ENCODE measurements around the gene GLIS1.

GLIS1 gene

DNA sequence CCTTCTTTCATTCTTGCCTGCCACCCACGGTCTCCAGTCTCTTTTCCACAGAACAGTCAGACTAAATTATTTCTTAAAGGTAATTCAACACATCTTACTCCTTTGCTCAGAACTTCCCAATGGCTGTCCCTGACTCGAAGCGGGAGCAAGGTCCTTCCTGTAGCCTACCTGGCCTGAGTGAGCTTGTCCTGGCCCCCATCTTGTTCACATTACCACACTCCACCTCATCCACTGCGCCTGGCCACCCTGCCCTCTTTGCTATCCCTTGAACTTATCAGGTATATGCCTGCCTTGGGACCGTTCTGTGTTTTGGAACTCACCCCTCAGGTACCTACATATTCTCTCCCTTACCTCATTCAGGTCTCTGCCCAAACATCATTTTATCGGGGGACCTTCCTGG, 13.3 kb upstream of the GLIS1 start:
- TF ChIP-seq GATA2 (IDR thresholded peaks at IDR 0.05; ENCODE audit: low read depth, low read length) (no peak), GATA3 (IDR thresholded peaks at IDR 0.05; ENCODE audit: low read depth, low read length) (no peak)

DNA sequence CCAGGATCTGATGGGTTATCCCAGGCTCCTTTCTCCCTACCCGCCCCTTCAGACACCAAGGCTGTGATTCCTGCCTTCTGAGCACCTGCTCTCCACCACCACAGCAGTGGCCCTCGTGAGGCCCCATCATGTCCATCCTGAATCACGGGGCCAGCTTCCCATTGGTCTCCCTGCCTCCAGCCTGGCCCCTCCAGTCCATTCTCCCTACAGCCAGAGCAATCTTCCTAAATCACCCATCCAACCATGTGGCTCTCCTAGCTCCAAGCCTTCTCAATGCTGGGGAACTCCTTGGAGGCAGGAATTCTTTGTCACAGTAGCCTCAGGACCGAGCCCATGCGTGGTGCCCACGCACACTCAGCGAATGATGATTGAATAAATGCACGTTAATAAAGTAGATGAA, 8.9 kb upstream of the GLIS1 start:
- no peak for TF ChIP-seq GATA2 (IDR thresholded peaks at IDR 0.05; ENCODE audit: low read depth, low read length)
- TF ChIP-seq GATA3 (IDR thresholded peaks at IDR 0.05; ENCODE audit: low read depth, low read length) = no peak

DNA sequence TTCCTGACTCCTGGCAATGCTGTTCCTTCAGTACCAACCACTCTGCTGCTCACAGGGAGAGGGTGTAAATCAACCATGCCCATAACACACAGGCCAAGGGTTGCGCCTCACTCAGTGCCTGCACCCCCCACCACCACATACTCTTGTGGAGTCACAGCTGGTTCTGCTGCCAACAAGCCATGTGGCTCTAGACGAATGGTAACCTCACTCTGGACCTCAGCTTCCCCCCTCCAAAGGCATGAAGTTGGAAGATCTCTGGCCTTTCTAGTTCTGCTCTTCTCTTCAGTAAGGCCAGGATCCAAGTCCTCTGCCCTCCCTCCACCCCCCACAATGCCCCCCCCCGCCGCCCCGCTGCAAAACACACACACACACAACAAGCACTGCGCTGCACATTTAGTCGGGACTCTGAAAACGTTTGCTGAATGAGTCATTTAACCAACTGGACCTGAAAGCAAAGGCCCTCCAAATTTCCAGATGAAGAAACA, 1.7 kb upstream of the GLIS1 start:
- TF ChIP-seq GATA3 (IDR thresholded peaks at IDR 0.05; ENCODE audit: low read depth, low read length) = no peak
- TF ChIP-seq GATA2 (IDR thresholded peaks at IDR 0.05; ENCODE audit: low read depth, low read length) = no peak

DNA sequence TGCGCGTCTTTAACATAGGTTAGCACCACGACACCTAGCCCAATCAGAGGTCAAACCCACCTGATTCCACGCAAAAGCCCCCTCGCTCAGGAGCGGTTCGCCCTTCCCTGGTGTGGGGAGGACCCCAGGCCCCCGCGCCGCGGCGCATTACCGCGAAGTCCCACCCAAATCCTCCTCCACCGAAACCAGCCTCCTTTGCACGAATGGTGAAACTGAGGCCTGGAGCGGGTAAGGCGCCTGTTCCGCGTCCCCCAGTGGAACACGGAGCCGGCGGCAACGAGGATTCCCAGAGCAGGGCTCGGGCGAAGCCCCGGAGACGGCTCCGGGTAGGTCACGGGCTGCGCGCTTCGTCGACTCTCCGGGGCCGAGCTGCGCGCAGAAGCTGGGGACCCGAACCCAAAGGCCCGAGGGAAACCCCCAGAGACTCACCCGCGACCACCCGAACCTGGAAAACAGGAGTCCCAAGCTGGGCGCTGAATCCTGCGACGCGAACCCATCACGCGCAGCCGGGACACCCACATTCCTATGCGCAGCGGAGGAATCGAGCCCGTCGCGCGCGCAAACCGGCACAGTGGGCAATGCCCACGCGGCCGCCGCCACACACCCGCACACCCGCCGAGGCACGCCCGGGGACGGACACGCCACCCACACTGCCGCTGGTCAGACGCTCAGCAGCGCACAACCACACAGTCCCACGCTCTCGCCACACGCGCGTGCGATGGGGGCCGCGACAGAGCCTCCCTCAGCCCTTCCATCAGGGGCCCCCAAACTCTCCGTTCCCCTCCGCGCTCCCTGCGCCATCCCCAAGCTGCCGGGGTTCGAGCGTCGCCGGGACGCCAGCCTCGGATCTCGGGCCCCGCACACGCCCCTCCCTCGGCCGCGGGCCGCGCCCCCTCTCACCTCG, 507 bp downstream of the GLIS1 start:
- TF ChIP-seq GATA3 (IDR thresholded peaks at IDR 0.05; ENCODE audit: low read depth, low read length) = no peak
- TF ChIP-seq GATA2 (IDR thresholded peaks at IDR 0.05; ENCODE audit: low read depth, low read length) = no peak

DNA sequence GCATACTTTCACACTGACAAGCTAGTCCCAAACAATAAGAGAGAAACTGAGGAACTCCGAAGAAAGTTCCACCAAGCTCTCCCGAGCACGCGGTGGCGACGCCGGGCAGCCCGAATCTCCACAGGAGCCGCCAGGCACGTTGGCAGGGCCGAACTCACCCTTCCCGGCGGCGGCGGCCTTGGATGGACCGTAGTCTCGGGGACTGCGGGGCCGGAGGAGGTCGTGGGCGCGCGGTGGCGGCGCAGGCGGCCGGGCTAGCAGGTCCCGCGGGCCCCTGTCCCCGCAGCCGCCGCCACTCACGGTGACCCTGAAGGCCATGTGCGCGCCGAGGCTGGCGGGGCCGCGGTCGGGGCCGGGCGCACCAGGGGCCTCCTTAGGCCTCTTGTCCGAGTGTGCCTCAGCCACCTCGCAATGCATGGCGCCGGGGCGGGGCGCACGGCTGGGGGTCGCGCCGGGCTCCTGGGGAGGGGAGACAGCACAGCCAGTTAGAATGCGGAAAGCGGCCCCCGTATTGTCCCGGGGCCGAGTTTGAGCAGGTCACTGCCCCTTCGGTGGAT, 1.2 kb downstream of the GLIS1 start:
- TF ChIP-seq GATA2 (IDR thresholded peaks at IDR 0.05; ENCODE audit: low read depth, low read length) (no peak), GATA3 (IDR thresholded peaks at IDR 0.05; ENCODE audit: low read depth, low read length) (no peak)

DNA sequence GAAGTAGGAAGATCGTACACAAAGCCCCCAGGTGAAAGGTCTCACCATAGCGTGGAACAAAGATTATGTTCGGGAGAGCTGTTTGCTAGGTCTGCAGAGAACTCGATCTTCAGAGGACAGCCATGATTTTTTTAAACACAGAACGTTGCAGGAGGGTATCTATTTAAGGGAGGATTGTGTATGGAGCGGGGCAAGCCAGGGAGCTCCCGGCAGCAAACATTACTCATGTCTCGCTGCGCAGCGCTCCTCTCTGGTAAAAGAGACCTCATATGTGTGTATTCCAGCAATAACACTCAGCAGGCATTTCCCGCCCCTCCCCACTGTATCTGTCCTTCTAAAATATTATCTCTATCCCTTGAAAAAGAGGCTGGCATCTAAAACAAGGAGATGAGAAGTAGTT, 2.7 kb downstream of the GLIS1 start:
- TF ChIP-seq GATA2 (IDR thresholded peaks at IDR 0.05; ENCODE audit: low read depth, low read length) = no peak
- TF ChIP-seq GATA3 (IDR thresholded peaks at IDR 0.05; ENCODE audit: low read depth, low read length) = no peak

DNA sequence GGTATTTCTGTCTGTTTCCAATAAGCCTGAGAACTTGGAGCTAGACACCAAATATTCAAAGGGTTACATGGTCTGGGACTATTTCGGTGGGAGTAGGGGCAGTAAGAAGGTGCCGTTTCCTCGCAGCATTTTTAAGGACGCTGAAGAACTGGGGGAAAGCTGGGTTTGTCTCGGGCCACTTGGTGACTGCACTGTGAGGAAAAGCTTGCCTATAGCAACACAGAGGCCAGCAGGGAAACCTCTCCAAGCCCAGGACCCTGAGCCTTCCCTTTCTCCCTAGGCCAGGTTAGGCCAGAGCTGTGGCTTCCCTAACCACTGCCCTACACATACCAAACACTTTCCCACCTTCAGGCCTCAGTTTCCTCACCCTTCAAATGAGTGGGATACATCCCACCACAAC, 3.3 kb downstream of the GLIS1 start:
- TF ChIP-seq GATA2 (IDR thresholded peaks at IDR 0.05; ENCODE audit: low read depth, low read length) (no peak), GATA3 (IDR thresholded peaks at IDR 0.05; ENCODE audit: low read depth, low read length) (no peak)

DNA sequence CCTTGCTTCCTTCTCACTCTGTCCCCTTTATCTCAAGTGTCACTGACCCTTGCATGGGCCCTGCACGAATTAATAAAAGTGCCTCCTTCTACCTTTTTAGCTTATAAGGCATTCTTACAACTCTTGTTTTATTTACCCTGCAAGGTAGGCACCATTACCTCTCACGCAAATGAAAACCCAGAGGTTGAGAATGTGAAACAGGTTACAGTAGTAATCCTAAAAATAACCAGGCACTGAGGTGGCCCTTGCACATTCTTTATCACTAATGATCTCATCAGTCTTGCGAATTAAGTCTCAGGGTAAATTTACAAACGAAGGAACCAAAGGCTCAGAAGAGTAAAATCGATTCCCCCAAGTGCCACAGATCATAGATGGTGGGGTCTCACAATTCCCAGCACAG, 3.7 kb downstream of the GLIS1 start:
- no peak for TF ChIP-seq GATA2 (IDR thresholded peaks at IDR 0.05; ENCODE audit: low read depth, low read length)
- no peak for TF ChIP-seq GATA3 (IDR thresholded peaks at IDR 0.05; ENCODE audit: low read depth, low read length)

DNA sequence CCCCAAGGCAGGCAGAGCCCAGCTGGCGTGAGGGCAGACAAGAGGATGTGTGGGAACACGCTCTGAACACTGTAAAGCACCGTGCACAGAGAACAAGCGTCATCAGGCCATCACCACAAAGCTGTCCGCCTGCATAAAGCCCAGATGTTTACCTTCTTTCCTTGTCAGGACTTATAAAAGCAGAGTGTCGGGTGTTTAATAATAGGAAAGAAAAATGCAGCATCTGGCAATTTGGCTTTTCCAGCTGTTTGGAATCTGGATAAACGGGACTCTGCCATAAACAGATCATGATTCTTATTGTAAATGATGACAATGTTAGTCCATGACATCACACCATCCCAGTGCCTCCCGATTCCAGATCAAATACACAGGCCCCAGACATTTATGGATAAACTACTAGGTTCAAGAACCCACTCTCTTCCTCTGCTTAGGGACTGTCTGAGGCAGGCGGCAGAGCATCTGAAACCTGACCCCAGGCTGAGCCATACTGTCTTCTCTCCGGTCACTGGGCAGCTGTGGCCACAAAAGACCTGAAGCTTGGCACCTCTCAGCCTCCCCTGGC, 4.2 kb downstream of the GLIS1 start:
- TF ChIP-seq GATA3 (IDR thresholded peaks at IDR 0.05; ENCODE audit: low read depth, low read length) (no peak), GATA2 (IDR thresholded peaks at IDR 0.05; ENCODE audit: low read depth, low read length) (no peak)

DNA sequence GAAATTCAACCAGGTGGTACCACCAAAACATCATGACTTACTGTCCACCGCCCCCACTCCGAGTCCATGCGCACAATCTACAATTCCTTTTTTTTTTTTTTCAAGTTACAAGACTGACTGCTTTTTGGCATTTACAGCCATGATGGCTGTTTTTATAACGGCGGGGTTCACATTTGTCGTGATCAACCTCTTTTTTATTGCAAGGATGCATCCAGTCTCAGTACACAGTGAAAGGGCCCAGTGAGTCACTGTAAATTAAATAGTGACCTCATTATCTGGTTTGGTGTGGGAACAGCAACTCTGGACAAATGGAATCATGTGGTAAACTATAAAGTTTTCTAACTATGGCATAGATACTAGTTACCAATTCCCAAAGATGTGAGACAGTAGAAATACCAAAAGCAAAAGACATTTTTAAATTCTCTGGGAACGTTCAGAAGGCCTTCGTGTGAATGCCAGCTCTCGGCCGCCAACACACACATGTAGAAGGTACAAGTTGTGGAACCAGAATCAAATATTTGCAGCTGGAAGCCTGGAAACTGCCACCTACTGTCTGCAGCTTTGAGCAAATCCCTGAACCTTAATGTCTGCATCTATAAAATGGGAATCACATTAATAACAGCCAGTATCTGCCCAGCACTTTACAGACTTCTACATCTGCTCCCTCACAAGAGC, 4.9 kb downstream of the GLIS1 start:
- TF ChIP-seq GATA2 (IDR thresholded peaks at IDR 0.05; ENCODE audit: low read depth, low read length) (no peak), GATA3 (IDR thresholded peaks at IDR 0.05; ENCODE audit: low read depth, low read length) (no peak)

DNA sequence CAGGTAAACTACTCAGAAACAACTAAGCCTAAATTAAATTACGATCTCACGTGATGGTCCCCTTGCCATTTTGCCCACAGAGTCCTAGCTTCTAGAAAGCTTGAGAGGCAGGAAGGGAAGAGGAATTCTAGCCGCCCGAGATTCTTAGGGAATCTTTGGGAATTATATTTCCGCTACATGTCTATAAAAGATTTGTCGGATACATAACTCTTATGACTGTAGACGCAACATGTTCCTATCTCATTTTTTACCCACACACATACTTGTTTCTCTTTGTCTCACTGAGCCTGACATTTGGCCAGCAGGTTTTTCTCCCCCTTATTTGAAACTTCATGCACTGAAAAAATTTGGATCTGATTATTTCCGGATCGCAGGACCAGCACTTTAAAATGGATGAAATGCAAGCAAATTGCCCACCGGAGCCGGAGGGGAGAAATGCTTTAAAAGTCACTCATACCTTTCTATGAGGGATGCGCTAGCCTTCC, 5.5 kb downstream of the GLIS1 start:
- TF ChIP-seq GATA3 (IDR thresholded peaks at IDR 0.05; ENCODE audit: low read depth, low read length) = no peak
- TF ChIP-seq GATA2 (IDR thresholded peaks at IDR 0.05; ENCODE audit: low read depth, low read length) = no peak

DNA sequence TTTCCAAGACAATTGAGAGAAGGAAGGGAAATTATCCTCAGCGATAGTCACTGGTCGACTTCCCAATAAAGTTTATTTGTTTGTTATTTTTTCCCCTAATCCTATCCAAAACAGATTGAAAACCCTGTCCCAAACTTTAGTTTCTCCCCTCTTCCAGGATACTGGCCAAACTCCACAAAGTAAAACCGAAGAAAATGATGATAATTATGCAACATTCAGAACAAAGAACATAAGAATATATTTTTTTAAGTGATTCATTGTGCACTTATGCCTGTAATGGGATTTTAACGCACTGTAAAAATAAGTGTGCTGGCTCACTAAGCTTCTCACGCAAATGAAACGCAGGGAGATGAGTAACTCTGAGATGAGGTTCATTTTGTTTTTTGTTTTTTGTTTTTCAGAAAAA, 6.0 kb downstream of the GLIS1 start:
- TF ChIP-seq GATA2 (IDR thresholded peaks at IDR 0.05; ENCODE audit: low read depth, low read length) = no peak
- no peak for TF ChIP-seq GATA3 (IDR thresholded peaks at IDR 0.05; ENCODE audit: low read depth, low read length)

DNA sequence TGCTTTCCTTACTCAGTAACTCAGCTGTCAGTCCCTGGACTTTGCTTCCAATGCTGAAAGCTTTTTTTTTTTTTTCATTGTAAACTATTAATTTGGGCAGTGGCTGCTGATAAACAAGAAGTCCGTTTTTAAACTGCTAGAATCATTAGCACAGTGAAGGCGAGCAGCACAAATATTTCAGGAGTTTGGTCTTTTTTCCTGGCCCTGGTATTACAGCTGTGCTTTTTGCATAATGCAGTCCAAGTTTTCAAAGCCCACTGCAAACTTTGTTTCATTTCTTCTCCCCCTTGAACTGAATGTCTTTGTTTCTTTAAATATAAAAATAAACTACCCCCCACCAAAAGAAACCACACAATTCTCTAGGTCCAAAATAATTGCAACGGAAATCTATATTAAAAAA, 6.6 kb downstream of the GLIS1 start:
- TF ChIP-seq GATA3 (IDR thresholded peaks at IDR 0.05; ENCODE audit: low read depth, low read length) = no peak
- TF ChIP-seq GATA2 (IDR thresholded peaks at IDR 0.05; ENCODE audit: low read depth, low read length) = no peak

DNA sequence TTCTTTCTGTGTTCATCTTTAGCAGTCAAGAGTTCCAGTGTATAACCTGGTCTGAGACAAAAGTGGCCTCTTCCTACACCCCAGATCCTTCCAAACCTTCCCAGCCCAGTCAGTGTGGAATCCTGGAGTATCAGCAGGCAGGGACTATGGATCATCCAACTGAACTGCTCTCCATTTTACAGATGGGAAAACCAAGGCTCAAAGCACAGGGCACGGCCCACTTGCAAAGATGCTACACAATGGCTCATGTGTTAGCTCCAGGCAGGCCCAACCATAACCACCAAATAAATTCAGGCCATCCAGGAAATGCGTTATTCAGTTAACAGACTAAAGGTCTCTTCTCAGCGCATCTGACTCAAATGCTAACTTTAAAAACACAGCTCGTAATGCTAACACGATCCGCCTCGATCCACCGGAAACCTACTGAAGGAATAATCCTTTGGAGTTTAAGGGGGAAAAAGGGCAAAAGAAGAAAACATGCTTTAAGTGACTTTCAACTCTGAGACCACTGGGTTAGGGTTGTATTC, 7.1 kb downstream of the GLIS1 start:
- no peak for TF ChIP-seq GATA2 (IDR thresholded peaks at IDR 0.05; ENCODE audit: low read depth, low read length)
- no peak for TF ChIP-seq GATA3 (IDR thresholded peaks at IDR 0.05; ENCODE audit: low read depth, low read length)

Measured in SH-SY5Y (cell line).